ENCODE measurements around the gene IRAK1.

DNA sequence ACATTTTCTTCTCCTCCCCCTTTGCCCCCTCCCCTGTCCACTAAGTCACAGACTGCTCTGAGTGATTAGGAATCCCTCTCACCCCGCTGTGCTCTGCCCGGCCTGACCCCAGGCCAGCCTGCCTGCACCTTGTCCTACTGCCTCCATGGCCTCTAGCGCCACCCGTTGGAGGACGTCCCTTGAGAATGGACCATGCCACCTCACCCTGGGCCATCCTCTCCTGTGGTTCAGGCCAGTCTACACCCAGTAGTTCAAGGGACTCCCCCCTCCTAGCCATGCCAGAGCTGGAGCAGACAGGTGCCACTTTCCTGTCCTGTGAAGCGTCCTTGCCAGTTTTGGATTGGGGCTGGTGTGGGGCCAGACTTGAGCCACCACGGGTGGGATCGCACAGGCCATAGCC, 9.7 kb upstream of the IRAK1 start:
- TF ChIP-seq, protein P1, sequence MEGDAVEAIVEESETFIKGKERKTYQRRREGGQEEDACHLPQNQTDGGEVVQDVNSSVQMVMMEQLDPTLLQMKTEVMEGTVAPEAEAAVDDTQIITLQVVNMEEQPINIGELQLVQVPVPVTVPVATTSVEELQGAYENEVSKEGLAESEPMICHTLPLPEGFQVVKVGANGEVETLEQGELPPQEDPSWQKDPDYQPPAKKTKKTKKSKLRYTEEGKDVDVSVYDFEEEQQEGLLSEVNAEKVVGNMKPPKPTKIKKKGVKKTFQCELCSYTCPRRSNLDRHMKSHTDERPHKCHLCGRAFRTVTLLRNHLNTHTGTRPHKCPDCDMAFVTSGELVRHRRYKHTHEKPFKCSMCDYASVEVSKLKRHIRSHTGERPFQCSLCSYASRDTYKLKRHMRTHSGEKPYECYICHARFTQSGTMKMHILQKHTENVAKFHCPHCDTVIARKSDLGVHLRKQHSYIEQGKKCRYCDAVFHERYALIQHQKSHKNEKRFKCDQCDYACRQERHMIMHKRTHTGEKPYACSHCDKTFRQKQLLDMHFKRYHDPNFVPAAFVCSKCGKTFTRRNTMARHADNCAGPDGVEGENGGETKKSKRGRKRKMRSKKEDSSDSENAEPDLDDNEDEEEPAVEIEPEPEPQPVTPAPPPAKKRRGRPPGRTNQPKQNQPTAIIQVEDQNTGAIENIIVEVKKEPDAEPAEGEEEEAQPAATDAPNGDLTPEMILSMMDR (IDR thresholded peaks at IDR 0.05): no peak
- no peak for TF ChIP-seq POLR2A (IDR thresholded peaks at IDR 0.05)
- TF ChIP-seq POLR2AphosphoS5 (IDR thresholded peaks at IDR 0.05): no peak
